Epithelial cell of esophagus (primary cell): Measurements from ENCODE around the gene TYW1.
"Not testable (repeated sequence)": the region's sequence is repeated elsewhere in the genome, so short reads cannot be mapped to it uniquely, and the experiment has no call there.

Experiments
- DNase-seq: peaks from one replicate; pipeline ENCODE4 v3.0.0; 2010; ENCODE audit warnings: low read depth
- H3K4me3 ChIP-seq: 2 replicates; pipeline ENCODE4 v1.5.1; 2011; ENCODE audit warnings: mild to moderate bottlenecking, low read length, control low read depth
- TF ChIP-seq, protein P1 (sequence below): IDR thresholded peaks from 2 replicates; pipeline ENCODE4 v1.5.1; 2011; ENCODE audit warnings: low read depth, mild to moderate bottlenecking, low read length, control low read depth, inconsistent platforms; ENCODE audit not compliant: insufficient read depth; ENCODE audit errors: missing control alignments

The TYW1 gene

DNA sequence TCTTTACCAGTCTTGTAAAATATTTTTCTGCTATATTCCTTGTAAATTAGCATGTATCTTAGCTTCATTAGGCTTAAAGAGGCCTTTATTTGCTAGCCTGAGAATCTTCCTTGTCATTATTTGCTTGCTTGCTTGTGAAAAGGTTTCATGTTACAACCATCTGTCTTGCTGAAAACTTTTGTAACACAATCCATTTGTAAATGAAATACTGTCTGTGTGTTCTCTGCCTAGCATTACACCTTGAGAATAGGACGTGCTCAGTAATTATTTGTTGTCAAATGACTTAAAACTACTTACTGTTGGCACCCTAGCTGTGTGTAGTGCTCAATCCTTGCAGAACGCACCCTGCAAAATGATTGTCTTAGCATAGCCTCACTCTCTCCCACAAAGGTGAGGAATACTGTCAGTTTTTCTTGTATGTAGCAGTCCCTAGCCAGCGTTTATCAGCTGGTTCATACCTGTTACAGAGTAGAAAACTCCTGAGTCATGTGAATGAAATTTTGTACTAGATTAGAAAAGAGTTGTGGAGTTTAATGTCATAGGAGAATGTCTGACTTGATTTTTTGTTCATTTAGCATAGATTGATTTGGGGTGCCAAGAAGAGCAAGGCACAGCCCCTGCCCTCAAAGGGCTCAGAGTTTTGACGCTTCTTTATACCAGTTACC is 193.3 kb downstream of the TYW1 start:
- not testable (repeated sequence) for H3K4me3 ChIP-seq
- DNase-seq, result peak; percentile 41

DNA sequence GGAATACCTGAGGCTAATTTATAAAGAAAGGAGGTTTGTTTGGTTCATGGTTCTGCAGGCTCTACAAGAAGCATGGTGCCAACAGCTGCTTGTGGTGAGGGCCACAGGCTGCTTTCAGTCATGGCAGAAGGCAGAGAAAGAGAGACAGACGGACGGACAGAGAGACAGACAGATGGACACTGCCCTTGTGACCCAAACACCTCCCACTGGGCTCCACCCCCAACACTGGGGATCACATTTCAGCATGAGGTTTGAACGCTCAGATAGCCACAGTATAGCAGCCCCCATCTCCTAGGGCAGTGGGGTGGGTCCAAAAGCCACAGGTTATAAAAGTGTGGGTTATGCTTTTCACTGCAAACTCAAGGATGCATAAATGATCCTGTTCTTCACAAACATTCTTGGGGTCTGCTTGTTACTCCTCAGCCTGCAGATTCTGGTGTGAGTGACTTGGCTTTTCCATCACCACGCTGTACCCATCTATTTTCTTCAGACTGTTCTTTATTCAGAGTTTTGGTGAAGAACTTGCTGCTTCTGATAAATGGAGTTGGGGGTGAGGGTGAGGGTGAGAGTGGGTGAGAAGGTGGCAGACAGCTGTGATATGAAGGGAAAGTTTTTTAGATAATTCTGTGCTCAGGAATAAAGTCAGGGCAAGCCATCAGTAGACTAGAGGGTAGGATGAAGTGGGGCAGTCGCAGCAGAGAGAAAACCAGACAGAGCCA is 194.5 kb downstream of the TYW1 start:
- not testable (repeated sequence) for H3K4me3 ChIP-seq, DNase-seq

DNA sequence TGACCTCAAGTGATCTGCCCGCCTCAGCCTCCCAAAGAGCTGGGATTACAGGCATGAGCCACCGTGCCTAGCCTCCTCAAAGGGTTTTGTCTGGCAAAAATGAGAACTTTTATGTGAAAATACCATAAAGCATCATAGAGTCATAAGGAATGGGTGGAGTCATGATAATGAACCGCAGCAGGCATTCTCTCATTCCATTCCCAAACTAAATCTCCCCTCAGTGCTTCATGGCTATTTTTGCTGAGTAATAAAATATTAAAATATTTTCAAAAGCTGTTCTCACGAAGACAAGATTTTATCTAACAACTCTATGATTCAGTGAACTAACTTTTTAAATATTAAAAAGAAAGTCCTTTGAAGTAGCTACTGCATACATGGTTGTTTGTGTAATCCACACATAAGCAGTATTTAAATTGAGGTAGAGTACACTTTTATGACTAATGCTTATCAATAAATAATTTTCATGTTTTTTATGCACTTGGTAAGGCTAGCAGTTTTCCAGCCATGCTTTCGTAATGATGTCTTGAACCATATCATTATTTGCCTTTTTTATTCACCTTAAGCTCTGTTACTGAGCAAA is 195.6 kb downstream of the TYW1 start:
- not testable (repeated sequence) for DNase-seq

DNA sequence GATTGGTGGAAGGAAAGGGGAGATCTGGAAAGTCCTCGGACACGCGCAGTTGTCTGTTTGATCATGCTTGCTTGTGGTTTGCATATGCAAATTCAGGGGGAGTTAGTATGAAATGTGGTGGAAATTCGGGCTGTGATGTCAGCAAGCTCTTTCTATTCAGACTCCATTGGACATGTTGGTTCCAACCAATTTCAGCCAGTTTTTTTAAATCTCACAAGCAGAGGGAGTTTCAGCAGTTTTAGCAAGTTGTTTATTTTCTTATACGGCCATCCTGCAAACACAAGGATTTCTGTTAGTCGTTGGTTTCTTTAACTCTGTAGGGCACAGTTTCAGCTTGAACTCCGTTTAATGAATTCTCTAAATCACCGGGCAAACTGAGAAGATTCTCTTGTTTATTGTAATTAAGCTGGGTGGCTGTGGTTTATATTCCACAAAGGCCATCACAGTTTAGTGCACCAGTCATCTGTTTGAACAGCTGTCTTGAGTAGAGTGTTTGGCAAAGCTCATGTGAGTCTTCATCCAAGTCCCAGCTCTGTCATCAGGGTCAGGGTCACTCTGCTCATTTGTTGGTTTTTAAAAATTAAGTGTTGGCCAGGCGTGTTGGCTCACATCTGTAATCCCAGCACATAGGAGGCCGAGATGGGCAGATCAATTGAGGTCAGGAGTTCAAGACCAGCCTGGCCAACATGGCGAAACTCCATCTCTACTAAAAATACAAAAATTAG is 196.4 kb downstream of the TYW1 start:
- not testable (repeated sequence) for H3K4me3 ChIP-seq, DNase-seq

More for the DNA sequence above, 195.6 kb downstream of the TYW1 start:
- not testable (repeated sequence) for H3K4me3 ChIP-seq

DNA sequence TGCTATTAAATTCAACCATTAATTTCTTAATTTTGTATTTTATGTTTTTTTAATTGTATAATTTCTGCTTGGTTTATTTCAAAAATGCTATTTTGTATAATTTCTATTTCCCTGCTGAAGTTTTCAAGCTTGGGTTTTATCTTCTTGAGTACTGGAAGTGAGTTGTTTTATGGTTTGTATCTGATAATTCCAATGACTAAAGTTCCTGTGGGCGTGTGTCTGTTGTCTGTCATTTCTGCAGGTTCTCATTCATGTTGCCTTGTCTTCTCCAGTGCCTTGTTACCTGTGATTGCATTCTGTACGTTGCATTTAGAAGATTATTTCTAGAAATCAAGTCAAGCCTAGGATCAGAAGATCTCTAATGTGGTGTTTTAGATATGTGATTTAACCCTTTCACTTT is 199.5 kb downstream of the TYW1 start:
- H3K4me3 ChIP-seq, DNase-seq: not testable (repeated sequence)

DNA sequence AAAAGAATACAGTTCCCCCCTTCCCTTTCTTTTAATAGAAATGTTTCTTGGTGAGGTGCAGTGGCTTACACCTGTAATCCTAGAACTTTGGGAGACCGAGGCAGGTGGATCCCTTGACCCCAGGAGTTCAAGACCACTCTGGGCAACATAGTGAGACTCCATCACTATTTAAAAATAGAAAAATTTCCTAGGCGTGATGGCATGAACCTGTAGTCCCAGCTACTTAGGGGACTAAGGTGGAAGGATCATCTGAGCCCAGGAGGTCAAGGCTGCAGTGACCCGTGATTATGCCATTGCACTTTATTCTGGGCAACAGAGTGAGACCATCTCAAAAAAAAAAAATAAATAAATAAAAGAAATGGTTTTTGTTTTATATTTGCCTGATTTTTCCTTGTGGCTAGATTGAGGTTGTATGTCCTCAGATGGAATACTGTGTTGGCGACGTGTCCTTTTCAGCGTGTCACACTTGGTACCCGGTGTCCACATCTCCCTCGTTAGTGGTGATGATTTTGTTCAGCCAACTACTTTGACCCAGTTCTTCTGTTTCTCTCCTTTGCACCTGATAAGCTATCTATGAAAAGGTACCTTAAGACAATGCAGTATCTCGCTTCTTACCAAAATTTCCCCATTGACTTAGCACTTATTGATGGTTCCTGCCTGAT is 202.4 kb downstream of the TYW1 start:
- not testable (repeated sequence) for H3K4me3 ChIP-seq, DNase-seq

DNA sequence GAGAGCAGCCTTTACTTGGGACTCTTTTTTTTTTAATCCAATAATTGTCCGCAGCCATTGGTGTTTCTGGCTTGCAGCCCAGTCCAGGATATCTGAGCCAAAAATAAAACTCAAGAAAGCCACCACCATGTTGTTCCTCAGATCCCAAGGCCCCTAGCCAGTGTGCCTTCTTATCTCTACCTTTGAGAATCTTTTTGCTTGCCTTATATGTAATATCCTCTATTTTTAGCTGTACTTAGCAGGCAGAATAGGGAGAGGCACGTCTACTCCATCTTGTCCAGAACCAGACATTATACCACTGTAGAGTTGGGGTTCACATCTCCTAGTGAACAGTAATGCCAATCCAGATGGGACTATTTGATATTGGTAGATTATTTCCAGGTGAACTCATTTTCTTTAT is 209.1 kb downstream of the TYW1 start:
- DNase-seq, H3K4me3 ChIP-seq: not testable (repeated sequence)

DNA sequence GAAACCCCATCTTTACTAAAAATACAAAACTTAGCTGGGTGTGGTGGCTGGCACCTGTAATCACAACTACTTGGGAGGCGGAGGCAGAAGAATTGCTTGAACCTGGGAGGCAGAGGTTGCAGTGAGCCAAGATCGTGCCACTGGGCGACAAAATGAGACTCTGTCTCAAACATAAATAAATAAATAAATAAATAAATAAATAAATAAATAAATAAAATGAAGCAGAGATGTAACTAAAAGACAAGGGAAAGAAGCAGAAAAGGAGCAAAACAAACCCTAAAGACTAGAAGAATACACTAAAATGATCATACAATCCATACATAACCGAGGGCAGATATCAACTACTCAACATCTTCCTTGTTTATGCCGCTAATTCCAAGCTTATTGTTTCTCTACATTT is 209.8 kb downstream of the TYW1 start:
- H3K4me3 ChIP-seq, result no peak overlapping the region
- no peak for DNase-seq
- TF ChIP-seq, protein P1, sequence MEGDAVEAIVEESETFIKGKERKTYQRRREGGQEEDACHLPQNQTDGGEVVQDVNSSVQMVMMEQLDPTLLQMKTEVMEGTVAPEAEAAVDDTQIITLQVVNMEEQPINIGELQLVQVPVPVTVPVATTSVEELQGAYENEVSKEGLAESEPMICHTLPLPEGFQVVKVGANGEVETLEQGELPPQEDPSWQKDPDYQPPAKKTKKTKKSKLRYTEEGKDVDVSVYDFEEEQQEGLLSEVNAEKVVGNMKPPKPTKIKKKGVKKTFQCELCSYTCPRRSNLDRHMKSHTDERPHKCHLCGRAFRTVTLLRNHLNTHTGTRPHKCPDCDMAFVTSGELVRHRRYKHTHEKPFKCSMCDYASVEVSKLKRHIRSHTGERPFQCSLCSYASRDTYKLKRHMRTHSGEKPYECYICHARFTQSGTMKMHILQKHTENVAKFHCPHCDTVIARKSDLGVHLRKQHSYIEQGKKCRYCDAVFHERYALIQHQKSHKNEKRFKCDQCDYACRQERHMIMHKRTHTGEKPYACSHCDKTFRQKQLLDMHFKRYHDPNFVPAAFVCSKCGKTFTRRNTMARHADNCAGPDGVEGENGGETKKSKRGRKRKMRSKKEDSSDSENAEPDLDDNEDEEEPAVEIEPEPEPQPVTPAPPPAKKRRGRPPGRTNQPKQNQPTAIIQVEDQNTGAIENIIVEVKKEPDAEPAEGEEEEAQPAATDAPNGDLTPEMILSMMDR, result no peak

DNA sequence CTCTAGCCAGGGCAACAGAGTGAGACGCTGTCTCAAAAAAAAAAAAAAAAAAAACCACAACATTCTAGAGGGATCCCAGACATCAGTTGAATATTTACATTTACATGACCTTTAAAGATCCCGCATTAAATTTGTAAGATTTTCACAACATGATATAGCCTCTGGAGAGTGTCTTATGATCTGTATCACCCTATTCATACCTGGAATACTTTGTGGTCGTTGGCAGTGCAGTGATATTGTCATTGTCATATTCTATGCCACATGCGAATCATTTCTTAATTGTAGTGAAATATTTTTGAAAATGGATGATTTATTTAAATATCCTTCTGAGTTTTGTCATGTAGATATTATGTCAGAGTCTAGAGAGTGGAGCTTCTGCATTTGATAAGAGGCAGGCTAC is 212.0 kb downstream of the TYW1 start:
- DNase-seq, H3K4me3 ChIP-seq: not testable (repeated sequence)

DNA sequence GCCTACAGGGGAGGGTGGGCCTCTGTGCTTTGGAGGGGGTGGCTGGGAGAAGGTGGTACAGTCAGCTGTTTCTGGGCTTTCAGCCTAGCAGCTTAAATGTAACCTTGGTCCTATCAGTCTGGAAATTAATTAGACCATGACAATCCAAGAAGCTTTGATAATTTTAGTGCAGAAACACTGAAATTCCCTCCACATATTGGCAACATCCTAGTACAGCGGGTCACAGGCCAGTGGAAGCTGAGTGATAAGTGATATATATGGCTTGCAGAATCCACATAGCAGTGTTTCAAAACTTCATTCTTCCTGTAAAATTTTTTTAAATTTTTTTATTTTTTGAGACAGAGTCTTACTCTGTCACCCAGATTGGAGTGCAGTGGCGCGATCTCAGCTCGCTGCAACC is 212.6 kb downstream of the TYW1 start:
- TF ChIP-seq, protein P1, result no peak
- no peak overlapping the region for H3K4me3 ChIP-seq
- no peak for DNase-seq

DNA sequence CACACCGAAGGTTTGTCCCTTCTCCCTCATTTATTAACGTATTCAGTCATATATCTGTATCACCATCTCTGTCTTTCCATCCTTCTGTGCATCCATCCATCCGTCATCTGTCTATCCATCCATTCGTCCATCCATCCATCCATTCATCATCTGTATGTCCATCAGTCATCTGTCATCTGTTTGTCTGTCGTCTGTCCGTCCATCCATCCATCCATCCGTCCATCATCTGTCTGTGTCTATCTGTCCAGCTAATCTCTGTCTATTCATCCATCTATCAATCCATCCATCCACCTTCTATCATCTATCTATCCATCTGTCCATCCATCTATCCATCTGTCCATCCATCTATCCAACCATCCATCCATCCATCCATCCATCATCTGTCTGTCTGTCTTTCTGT is 213.9 kb downstream of the TYW1 start:
- H3K4me3 ChIP-seq, result no peak overlapping the region
- TF ChIP-seq, protein P1, result no peak
- no peak for DNase-seq

DNA sequence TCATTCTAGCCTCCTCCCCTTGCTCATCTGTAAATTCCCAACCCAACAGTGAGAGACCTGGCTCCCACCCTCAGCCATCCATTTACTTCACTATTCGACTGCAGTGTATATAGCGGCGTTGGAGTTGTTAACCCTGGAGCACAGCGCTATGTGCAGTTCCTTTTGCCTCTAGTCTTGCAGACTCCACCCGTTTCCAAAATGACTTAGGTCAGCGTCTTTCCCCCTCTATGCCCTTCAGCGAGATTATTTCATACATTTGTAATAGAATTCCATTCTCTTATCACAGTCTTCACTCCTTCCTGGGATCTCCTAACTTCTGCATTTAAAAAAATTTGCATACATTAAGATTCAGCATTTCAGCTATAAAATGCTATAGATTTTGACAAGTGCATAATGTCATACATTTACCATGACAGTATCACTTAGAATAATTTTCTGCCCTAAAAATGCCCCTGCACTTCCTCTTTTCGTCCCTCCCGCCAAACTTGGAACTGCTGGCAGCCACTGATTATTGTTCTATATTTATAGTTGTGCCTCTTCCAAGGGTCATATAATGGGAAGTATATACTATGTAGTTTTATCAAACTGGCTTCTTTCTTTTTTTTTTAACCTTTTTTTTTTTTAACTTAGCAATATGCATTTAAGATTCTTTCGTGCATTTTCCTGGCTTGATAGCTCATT is 215.2 kb downstream of the TYW1 start:
- not testable (repeated sequence) for H3K4me3 ChIP-seq, DNase-seq

DNA sequence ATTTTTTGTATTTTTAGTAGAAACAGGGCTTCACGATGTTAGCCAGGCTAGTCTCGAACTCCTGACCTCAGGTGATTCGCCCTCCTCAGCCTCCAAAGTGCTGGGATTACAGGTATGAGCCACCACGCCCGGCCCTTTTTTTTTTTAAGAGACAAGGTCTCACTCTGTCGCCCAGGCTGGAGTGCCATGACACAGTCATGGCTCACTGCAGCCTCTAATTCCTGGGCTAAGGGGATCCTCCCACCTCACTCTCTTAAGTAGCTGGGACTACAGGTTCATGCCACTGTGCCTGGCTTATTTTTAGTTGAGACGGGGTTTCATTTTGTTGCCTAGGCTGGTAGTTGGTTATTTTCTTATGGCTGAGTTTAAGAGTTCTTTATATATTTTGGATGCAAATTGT is 216.4 kb downstream of the TYW1 start:
- H3K4me3 ChIP-seq, DNase-seq: not testable (repeated sequence)

DNA sequence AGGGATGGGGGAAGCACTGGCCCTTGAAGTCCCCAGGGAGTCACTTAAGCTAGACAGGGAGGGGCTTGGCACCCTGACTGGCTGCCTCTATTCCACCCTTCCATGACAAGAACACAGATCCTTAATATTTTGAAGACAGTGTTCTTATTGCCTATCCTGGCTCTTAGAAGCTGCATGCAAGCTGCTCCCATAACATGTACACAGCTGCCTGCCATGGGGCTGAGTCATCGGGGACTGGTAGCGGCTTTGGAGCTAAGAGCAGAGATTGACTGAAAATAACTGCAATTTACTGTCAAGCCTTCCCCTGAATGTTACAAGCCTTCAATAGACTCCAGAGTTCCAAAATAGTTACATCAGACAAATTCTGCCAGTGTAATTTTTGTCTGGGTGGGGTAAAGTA is 226.9 kb downstream of the TYW1 start:
- not testable (repeated sequence) for H3K4me3 ChIP-seq
- DNase-seq, result peak; percentile 67
